SIG-M5 (cell line): ENCODE data around the gene ACOT7.

Experiments used
- DNase-seq: peaks from one replicate; lab custom pipeline; 2025; lab: John Stamatoyannopoulos, UW

The ACOT7 gene

GRCh38 chr1:6343506-6344405, 49.8 kb downstream of the ACOT7 start:
- no peak for DNase-seq

GRCh38 chr1:6342056-6342455, 51.5 kb downstream of the ACOT7 start:
- no peak for DNase-seq

- no peak for DNase-seq
Measured at GRCh38 chr1:6338695-6339094, 54.9 kb downstream of the ACOT7 start.

- DNase-seq = no peak
Measured at GRCh38 chr1:6336776-6337622, 56.6 kb downstream of the ACOT7 start.

GRCh38 chr1:6334261-6334993, 59.1 kb downstream of the ACOT7 start:
- DNase-seq = no peak

GRCh38 chr1:6332821-6333220, 60.7 kb downstream of the ACOT7 start:
- DNase-seq = no peak

GRCh38 chr1:6331543-6332273, 61.9 kb downstream of the ACOT7 start:
- no peak for DNase-seq

- no peak for DNase-seq
Measured at GRCh38 chr1:6330410-6330911, 63.1 kb downstream of the ACOT7 start.

- no peak for DNase-seq
Measured at GRCh38 chr1:6329851-6330250, 63.7 kb downstream of the ACOT7 start.

- no peak for DNase-seq
Measured at GRCh38 chr1:6329396-6329795, 64.2 kb downstream of the ACOT7 start.

GRCh38 chr1:6328696-6329095, 64.9 kb downstream of the ACOT7 start:
- DNase-seq = no peak

GRCh38 chr1:6328091-6328490, 65.5 kb downstream of the ACOT7 start:
- no peak for DNase-seq

- no peak for DNase-seq
Measured at GRCh38 chr1:6325482-6325881, 68.1 kb downstream of the ACOT7 start.

- no peak for DNase-seq
Measured at GRCh38 chr1:6322161-6322560, 71.4 kb downstream of the ACOT7 start.

GRCh38 chr1:6321205-6321604, 72.4 kb downstream of the ACOT7 start:
- DNase-seq = no peak

- no peak for DNase-seq
Measured at GRCh38 chr1:6317098-6317760, 76.3 kb downstream of the ACOT7 start.

- no peak for DNase-seq
Measured at GRCh38 chr1:6316240-6317097, 77.1 kb downstream of the ACOT7 start.

GRCh38 chr1:6314503-6314902, 79.1 kb downstream of the ACOT7 start:
- no peak for DNase-seq

- no peak for DNase-seq
Measured at GRCh38 chr1:6313393-6314200, 80.0 kb downstream of the ACOT7 start.
